Muscle layer of duodenum (tissue), 2 donors: ENCODE data around the gene FAM240B.

Experiments used
- H3K27ac ChIP-seq: one replicate; pipeline ENCODE4 v1.7.0; 2013; ENCODE audit warnings: mild to moderate bottlenecking, low read length
- H3K27me3 ChIP-seq: one replicate; pipeline ENCODE4 v1.7.0; 2013; ENCODE audit warnings: low read depth, mild to moderate bottlenecking, control low read depth, low read length
- H3K36me3 ChIP-seq, 2 donors: one replicate each; pipeline ENCODE4 v1.7.0; 2013; ENCODE audit warnings: low read length in 2 of 2, control low read depth in 1 of 2, mild to moderate bottlenecking in 1 of 2; ENCODE audit not compliant: insufficient read depth in 2 of 2, control insufficient read depth in 1 of 2
- H3K4me1 ChIP-seq, 2 donors: one replicate each; pipeline ENCODE4 v1.7.0; 2013; ENCODE audit warnings: low read length in 2 of 2, mild to moderate bottlenecking in 2 of 2, control low read depth in 1 of 2, moderate library complexity in 1 of 2; ENCODE audit not compliant: insufficient read depth in 2 of 2, control insufficient read depth in 1 of 2
- H3K4me3 ChIP-seq, 2 donors: one replicate each; pipeline ENCODE4 v1.7.0; 2013; ENCODE audit warnings: low read length in 2 of 2, low read depth in 1 of 2, mild to moderate bottlenecking in 1 of 2
- H3K9me3 ChIP-seq, 2 donors: one replicate each; pipeline ENCODE4 v1.7.0; 2013; ENCODE audit warnings: low read length in 2 of 2, control low read depth in 1 of 2, mild to moderate bottlenecking in 1 of 2; ENCODE audit not compliant: control insufficient read depth in 1 of 2
- donor health status: healthy.

Gene FAM240B

DNA sequence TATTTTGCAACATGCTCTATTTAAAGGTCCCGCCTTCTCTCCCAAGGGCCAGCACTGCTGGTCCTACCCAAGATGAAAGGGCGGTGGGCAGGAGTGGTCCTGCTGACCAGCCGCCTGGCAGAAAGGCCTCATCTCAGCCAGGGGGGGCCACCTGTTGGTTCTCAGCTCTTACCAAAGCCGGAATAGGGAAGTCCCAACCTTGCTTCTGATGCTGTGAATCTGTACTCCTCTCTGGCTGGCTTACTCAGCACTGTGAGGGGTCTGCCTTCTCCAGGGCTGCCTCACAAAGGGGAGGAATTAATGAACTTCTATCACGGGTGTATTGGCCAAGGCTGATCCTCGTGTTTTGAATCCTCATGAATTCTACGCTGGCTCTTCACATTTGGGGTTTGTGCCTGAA is 13.6 kb upstream of the FAM240B start:
- Histone ChIP-seq H3K36me3 (no peaks in the 10 kb centered on the region), H3K4me3 (no peak overlapping the region), H3K4me1 (no peaks in the 10 kb centered on the region), H3K27me3 (no peaks in the 10 kb centered on the region), H3K27ac (no peak overlapping the region), H3K9me3 (no peaks in the 10 kb centered on the region)

DNA sequence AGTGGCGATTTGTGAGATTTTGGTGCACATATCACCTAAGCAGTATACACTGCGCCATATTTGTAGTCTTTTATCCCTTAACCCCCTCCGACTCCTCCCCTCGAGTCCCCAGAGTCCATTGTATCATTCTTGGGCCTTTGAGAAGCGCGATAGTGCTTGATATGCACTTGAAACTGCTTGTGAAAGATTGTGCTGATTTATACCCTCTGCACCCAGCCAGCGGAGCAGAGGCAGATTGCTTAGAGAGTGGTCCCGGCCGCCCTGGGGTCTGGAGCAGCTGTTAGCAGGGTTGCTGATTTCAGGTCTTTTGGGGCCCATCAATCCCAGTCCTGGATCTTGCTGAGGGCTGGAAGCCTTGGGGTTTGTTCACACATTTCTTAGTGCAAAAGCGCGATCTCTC is 13.0 kb upstream of the FAM240B start:
- no peak overlapping the region for H3K4me3 ChIP-seq
- H3K27ac ChIP-seq = no peak overlapping the region
- no peaks in the 10 kb centered on the region for H3K9me3 ChIP-seq
- no peaks in the 10 kb centered on the region for H3K36me3 ChIP-seq
- no peaks in the 10 kb centered on the region for H3K4me1 ChIP-seq
- H3K27me3 ChIP-seq = no peaks in the 10 kb centered on the region

DNA sequence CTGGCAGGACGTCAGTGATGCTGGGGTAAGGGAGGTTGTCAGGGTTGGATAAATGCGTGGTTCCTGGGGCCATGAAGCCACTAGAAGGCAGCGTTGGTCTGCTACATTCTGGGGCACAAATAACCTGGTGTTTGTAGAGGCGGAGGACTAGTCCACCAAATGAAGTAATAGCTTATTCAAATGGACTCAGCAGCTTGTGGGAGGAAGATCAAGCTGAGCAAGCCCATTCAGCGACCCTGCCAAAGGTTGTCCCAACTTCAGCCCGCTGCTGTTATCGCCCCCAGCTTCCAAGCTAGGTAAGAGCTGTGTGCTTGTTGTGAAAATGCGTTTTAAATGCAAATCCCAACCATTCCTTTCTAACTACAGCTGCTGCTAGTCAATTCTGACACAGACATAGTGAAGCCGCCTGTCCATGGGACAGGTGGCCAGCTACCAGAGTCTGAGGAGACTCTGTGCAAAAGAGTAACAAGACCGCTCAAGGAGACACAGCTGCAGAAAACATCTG is 7.6 kb upstream of the FAM240B start:
- Histone ChIP-seq H3K27ac (no peak overlapping the region), H3K4me1 (no peaks in the 10 kb centered on the region), H3K27me3 (no peaks in the 10 kb centered on the region), H3K4me3 (no peak overlapping the region), H3K9me3 (no peaks in the 10 kb centered on the region), H3K36me3 (no peaks in the 10 kb centered on the region)

DNA sequence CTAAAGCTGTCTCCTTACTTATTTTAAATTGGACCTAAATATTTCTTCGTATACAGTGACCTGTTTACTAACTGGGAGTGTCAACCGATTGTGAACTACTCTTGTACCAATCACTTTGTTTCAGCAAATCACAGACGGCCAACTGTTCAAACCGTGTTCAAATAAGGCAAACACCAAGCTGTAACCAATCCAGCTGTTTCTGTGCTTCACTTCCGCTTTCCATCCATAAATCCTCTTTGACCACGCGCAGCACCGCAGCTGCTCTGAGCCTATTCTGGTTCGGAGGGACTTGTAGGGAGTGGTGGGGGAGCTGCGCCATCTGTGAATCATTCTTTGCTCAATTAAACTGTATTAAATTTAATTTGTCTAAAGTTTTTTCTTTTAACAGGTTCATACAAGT is 4.8 kb upstream of the FAM240B start:
- Histone ChIP-seq H3K4me1 (no peaks in the 10 kb centered on the region), H3K27ac (no peak overlapping the region)

DNA sequence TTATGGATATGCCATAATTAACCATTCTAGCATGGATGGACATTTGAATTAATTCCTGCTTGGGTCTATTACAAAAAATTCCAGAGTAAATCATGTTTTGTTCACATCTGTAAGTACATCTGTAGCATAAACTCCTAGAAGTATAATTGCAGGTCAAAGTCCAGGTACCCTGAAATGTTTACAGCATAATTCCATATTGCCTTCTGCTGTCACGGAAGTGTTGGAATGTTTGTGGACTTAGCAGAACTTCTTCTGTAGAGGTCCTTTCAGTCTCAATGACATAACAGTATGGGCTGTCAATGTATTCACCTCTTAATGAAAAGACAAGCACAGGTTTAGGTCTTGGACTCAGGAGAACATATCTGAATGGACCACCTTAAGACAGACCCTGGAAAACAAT is 1.8 kb downstream of the FAM240B start:
- Histone ChIP-seq H3K4me3 (no peak overlapping the region), H3K36me3 (no peaks in the 10 kb centered on the region), H3K27ac (no peak overlapping the region), H3K4me1 (no peaks in the 10 kb centered on the region), H3K9me3 (no peaks in the 10 kb centered on the region), H3K27me3 (no peaks in the 10 kb centered on the region)

More for the DNA sequence above, 4.8 kb upstream of the FAM240B start:
- no peaks in the 10 kb centered on the region for H3K9me3 ChIP-seq
- H3K36me3 ChIP-seq = no peaks in the 10 kb centered on the region
- no peaks in the 10 kb centered on the region for H3K27me3 ChIP-seq
- H3K4me3 ChIP-seq = no peak overlapping the region

DNA sequence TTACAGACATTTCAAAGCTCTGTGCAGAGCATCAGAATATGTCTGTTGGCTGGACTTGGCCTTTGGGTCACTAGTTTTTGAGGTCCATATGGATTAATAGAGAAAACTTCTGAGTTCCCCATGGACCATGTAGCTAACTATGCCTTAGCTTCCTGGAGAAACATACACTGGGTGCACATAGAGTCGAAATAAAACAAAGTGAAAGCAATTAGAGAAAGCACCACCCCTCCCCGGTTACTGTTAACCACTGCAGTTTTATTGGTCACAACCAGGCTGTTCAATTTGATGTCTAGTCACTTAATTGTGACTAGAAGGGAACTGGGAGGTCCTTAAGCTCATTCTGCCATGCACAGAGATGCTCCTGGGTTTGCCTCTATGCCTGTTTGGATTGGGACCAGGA is 4.2 kb downstream of the FAM240B start:
- H3K36me3 ChIP-seq = no peaks in the 10 kb centered on the region
- no peaks in the 10 kb centered on the region for H3K27me3 ChIP-seq
- H3K4me3 ChIP-seq = no peak overlapping the region
- H3K9me3 ChIP-seq = no peaks in the 10 kb centered on the region
- H3K27ac ChIP-seq = no peak overlapping the region
- no peaks in the 10 kb centered on the region for H3K4me1 ChIP-seq

DNA sequence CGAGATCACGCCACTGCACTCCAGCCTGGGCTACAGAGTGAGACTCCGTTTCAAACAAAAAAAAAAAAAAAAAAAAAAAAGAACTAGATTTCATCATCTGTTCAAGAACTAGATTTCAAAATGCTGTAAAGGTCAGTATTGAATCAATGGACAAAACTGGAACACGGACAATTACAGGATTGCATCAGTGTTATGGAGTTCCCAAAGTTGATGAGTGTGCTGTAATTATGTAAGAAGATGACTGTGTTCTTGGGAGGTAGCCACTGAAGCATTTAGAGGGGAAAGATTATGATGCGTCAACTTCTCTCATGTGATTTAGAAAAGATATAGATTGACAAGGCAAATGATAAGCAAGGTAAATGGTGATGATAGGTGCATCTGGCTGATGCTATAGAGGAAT is 6.5 kb downstream of the FAM240B start:
- Histone ChIP-seq H3K4me1 (no peaks in the 10 kb centered on the region), H3K4me3 (no peak overlapping the region), H3K9me3 (no peaks in the 10 kb centered on the region), H3K27ac (no peak overlapping the region), H3K36me3 (no peaks in the 10 kb centered on the region), H3K27me3 (no peaks in the 10 kb centered on the region)

DNA sequence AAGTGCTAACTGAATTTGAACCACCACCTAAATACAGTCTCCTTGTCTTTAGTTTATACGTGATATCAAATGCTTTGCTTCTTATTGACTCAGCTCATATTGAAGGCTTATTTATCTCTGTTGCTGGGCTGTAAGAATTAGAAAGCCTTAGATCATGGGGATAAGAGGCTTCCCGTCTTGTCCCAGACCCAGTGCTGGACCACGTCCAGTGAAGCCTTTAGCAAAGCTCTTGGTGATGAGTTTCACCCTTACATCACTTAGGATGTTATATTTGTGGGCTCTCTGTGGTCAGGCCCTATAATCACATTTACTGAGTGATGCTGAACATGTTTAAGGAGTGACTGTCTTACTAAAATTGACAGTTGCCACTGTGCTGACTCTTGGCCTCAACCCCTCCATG is 11.2 kb downstream of the FAM240B start:
- H3K9me3 ChIP-seq = no peaks in the 10 kb centered on the region
- no peak overlapping the region for H3K4me3 ChIP-seq
- H3K36me3 ChIP-seq = no peaks in the 10 kb centered on the region
- H3K27me3 ChIP-seq = no peaks in the 10 kb centered on the region
- no peaks in the 10 kb centered on the region for H3K4me1 ChIP-seq
- H3K27ac ChIP-seq = no peak overlapping the region

DNA sequence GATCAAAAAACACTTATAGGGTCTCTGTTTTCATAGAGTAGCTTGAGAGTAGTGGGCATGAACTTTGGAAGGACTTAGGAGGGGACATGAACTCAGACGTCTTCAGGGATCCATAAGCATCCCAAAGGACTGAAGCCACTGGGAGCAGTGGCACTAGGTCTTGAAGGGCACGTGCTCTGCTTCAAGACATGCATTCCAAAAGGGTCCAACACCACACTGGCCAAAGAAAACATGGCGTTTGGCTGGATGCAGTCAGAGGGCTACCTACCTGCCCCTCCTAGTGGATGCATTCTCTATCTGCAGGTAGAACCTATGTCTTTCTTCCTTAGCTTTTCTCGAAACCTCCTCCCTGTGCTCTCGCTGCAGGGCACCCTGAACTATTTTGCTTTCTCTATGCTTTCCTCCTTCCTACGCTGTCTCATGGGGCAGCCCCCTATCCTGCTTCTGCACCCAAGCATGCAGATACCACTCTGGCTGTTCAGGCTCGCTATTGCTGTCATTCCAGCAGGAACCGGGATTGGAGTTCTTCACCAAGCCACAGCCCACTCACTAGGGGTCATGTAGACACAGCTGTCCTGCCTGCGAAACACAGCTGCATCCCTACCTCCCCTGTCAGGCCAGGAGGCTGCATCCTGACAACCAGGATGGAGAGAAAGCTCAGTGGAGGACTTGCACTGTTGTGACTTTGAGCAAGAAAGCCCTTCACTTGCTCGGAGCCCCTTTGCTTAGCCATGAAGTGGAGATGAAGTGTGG is 11.9 kb downstream of the FAM240B start:
- Histone ChIP-seq H3K9me3 (no peaks in the 10 kb centered on the region), H3K27me3 (no peaks in the 10 kb centered on the region), H3K4me3 (no peak overlapping the region), H3K27ac (no peak overlapping the region), H3K4me1 (no peaks in the 10 kb centered on the region), H3K36me3 (no peaks in the 10 kb centered on the region)

DNA sequence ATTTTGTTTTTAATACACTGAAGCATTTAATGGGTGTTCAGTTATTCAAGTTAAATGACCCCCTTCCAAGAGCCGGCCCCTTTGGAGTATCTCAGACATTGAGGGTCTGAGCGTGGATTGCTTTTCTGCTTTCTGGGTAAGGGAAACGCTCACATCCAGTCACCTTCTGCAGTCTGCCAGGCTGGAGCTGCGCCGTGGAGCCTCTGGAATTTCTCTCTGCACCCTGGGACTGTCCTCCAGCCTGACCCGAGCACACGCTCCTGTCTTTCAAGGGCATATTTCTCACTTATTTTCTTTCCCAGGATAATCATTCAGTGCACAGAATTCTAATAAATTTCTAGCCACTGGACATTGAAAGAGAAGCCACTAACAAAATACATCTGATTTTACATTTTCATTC is 13.4 kb downstream of the FAM240B start:
- Histone ChIP-seq H3K36me3 (no peaks in the 10 kb centered on the region), H3K4me3 (no peak overlapping the region), H3K27me3 (no peaks in the 10 kb centered on the region), H3K4me1 (no peaks in the 10 kb centered on the region), H3K27ac (no peak overlapping the region), H3K9me3 (no peaks in the 10 kb centered on the region)

DNA sequence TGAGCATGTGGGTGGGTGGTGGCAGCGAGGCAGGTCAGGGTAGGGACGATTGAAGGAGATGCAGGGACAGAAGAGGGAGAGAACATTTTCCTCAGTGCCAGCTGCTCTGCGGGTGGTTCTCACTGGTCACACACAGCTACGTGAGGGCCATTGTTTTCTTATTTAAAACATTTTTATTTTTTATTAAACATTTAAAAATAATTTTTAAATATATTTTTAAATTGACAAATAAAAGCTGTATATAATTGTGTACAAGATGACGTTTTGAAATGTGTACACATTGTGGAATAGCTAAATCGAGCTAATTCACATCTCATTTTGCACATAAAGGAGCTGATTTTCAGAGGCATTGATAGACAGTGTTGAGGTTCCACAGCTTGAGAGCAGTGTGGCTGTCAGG is 14.0 kb downstream of the FAM240B start:
- Histone ChIP-seq H3K36me3 (no peaks in the 10 kb centered on the region), H3K9me3 (no peaks in the 10 kb centered on the region), H3K4me1 (no peaks in the 10 kb centered on the region), H3K27me3 (no peaks in the 10 kb centered on the region), H3K4me3 (no peak overlapping the region), H3K27ac (no peak overlapping the region)

DNA sequence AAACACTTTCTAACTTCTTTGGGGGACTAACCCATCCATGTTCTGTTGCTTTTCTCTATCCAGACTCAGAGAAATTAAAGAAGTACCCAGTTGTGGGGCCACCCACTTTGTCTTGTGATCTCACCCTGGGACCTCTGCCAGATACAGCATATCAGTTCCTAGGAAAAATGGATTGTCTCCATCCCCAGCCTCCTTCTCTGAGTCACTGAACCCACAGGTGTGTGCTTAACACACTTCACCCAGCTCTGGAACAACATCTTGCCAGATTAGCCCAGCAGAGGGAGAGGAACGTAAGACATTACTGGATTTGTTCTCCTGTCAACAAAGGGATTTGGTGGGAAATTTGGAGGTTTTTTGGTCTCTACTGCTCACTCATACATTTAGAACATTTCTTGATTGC is 19.2 kb downstream of the FAM240B start:
- no peaks in the 10 kb centered on the region for H3K27me3 ChIP-seq
- no peaks in the 10 kb centered on the region for H3K4me1 ChIP-seq
- no peak overlapping the region for H3K4me3 ChIP-seq
- H3K36me3 ChIP-seq = no peaks in the 10 kb centered on the region
- H3K9me3 ChIP-seq = no peaks in the 10 kb centered on the region
- no peak overlapping the region for H3K27ac ChIP-seq
